HL-60 (cell line): ENCODE data around the gene PLPP3.

Experiments
- DNase-seq, 2 experiments: peaks; one replicate each; pipeline ENCODE4 v3.0.0-alpha.2; 2010 to 2020; ENCODE audit warnings: low read depth in 1 of 2, low spot score in 1 of 2
- H3K27ac ChIP-seq: fragments of 250-450 bp; sonication (Bioruptor Pico); replicated peaks from 2 replicates; pipeline ENCODE4 v1.5.1; 2020; ENCODE audit warnings: mild to moderate bottlenecking, moderate library complexity
- H3K27me3 ChIP-seq: fragments of 250-450 bp; sonication (Bioruptor Pico); 2 replicates; pipeline ENCODE4 v1.5.1; 2021; ENCODE audit warnings: mild to moderate bottlenecking, moderate library complexity; ENCODE audit not compliant: insufficient read depth, poor library complexity, severe bottlenecking
- H3K4me3 ChIP-seq: replicated peaks from 2 replicates; pipeline ENCODE4 v1.5.1; 2011; ENCODE audit warnings: mild to moderate bottlenecking, control low read depth, low read length; ENCODE audit not compliant: insufficient read depth
- CTCF ChIP-seq: IDR thresholded peaks from one replicate; pipeline ENCODE4 v1.5.1; 2011; ENCODE audit warnings: low read length, control low read depth, inconsistent platforms; ENCODE audit not compliant: insufficient read depth
- GABPA ChIP-seq: IDR thresholded peaks from 2 replicates; pipeline ENCODE4 v1.6.1; 2012; ENCODE audit warnings: low read depth
- POLR2AphosphoS5 ChIP-seq: IDR thresholded peaks from 2 replicates; pipeline ENCODE4 v1.6.1; 2012; ENCODE audit warnings: low read depth
- REST ChIP-seq: IDR thresholded peaks from 2 replicates; pipeline ENCODE4 v1.6.1; 2012; ENCODE audit warnings: low read depth; ENCODE audit not compliant: insufficient replicate concordance
- SPI1 ChIP-seq: IDR thresholded peaks from 2 replicates; pipeline ENCODE4 v1.6.1; 2012; ENCODE audit warnings: low read depth, mild to moderate bottlenecking, borderline replicate concordance

PLPP3 gene

GRCh38 chr1:56511364-56511763 lies 68.0 kb downstream of the PLPP3 start:
- H3K27me3 ChIP-seq = no peaks in the 10 kb centered on the region
- no peak overlapping the region for H3K27ac ChIP-seq
- no peak overlapping the region for H3K4me3 ChIP-seq
- no peak for TF ChIP-seq REST
- DNase-seq = no peak

- Histone ChIP-seq H3K4me3 (no peak overlapping the region), H3K27me3 (no peaks in the 10 kb centered on the region), H3K27ac (no peak overlapping the region)
- no peak for DNase-seq
- TF ChIP-seq REST (no peak), GABPA (no peak), CTCF (no peak), POLR2AphosphoS5 (no peak), SPI1 (no peak)
Observed at GRCh38 chr1:56510642-56511021, 68.7 kb downstream of the PLPP3 start.

GRCh38 chr1:56509713-56510641 lies 69.4 kb downstream of the PLPP3 start:
- Histone ChIP-seq H3K4me3 (no peak overlapping the region), H3K27me3 (no peaks in the 10 kb centered on the region), H3K27ac (no peak overlapping the region)
- TF ChIP-seq POLR2AphosphoS5 (no peak), REST (no peak), SPI1 (no peak), CTCF (no peak), GABPA (no peak)
- DNase-seq = no peak
